SU-DHL-6 (cell line): ENCODE results near the gene GTPBP4.

Experiments used
- H2AFZ ChIP-seq: fragments of 200-600 bp; sonication (generic); 2 replicates; pipeline ENCODE4 v1.6.1; 2014; ENCODE audit warnings: low read depth, mild to moderate bottlenecking, moderate library complexity, mixed read lengths, antibody characterized with exemption, low read length; ENCODE audit not compliant: severe bottlenecking
- H3F3A ChIP-seq: fragments of 200-600 bp; shearing (Covaris generic); 2 replicates; pipeline ENCODE4 v1.6.0; 2016; ENCODE audit warnings: antibody characterized with exemption, mild to moderate bottlenecking; ENCODE audit not compliant: insufficient read depth
- H3K27ac ChIP-seq: fragments of 200-600 bp; sonication (generic); 2 replicates; pipeline ENCODE4 v1.5.1; 2016; ENCODE audit warnings: low read depth, mild to moderate bottlenecking, low read length, moderate library complexity, mixed read lengths
- H3K27me3 ChIP-seq: fragments of 200-600 bp; sonication (generic), shearing (Covaris generic); 2 replicates; pipeline ENCODE4 v1.6.0; 2014; ENCODE audit warnings: mild to moderate bottlenecking, low read length
- H3K36me3 ChIP-seq: fragments of 200-600 bp; sonication (generic); 2 replicates; pipeline ENCODE4 v1.6.1; 2014; ENCODE audit warnings: mild to moderate bottlenecking, low read length, mixed read lengths
- H3K4me2 ChIP-seq: fragments of 300-600, 200-600 bp; shearing (Covaris generic), sonication (generic); 2 replicates; pipeline ENCODE4 v1.6.0; 2014; ENCODE audit warnings: low read length, low read depth, mild to moderate bottlenecking; ENCODE audit not compliant: poor library complexity, severe bottlenecking
- H3K4me3 ChIP-seq: fragments of 200-600 bp; sonication (generic); 2 replicates; pipeline ENCODE4 v1.5.1; 2014; ENCODE audit warnings: antibody characterized with exemption, low read length, mild to moderate bottlenecking, mixed read lengths; ENCODE audit not compliant: insufficient read depth, poor library complexity, severe bottlenecking
- H3K79me2 ChIP-seq: fragments of 200-600 bp; sonication (generic); 2 replicates; pipeline ENCODE4 v1.6.1; 2014; ENCODE audit warnings: mild to moderate bottlenecking, low read length, moderate library complexity; ENCODE audit not compliant: insufficient read depth
- H3K9ac ChIP-seq: fragments of 200-600 bp; sonication (generic); 2 replicates; pipeline ENCODE4 v1.7.0; 2014; ENCODE audit warnings: mild to moderate bottlenecking, low read length
- H3K9me2 ChIP-seq: fragments of 200-600 bp; sonication (generic); replicated peaks from 2 replicates; pipeline ENCODE4 v1.6.1; 2014; ENCODE audit warnings: low read length; ENCODE audit not compliant: insufficient read depth
- H3K9me3 ChIP-seq: fragments of 200-600 bp; sonication (generic); 2 replicates; pipeline ENCODE4 v1.6.1; 2014; ENCODE audit warnings: low read length, mixed read lengths; ENCODE audit not compliant: insufficient read depth
- H4K20me1 ChIP-seq: fragments of 200-600 bp; sonication (generic); 2 replicates; pipeline ENCODE4 v1.6.1; 2014; ENCODE audit warnings: low read depth, mild to moderate bottlenecking, antibody characterized with exemption, low read length, moderate library complexity, mixed read lengths
- EZH2phosphoT487 ChIP-seq: fragments of 200-600 bp; sonication (generic), shearing (Covaris generic); conservative IDR thresholded peaks from 2 replicates; pipeline ENCODE4 v1.6.1; 2018; ENCODE audit warnings: mild to moderate bottlenecking, antibody characterized with exemption, low read length, moderate library complexity, mixed read lengths
- TF ChIP-seq, protein P1 (sequence below): fragments of 200-600 bp; sonication (generic); IDR thresholded peaks from one replicate; pipeline ENCODE4 v1.5.1; 2017; ENCODE audit warnings: antibody characterized with exemption, mild to moderate bottlenecking, low read length, moderate library complexity; ENCODE audit not compliant: insufficient read depth, poor library complexity, severe bottlenecking

The GTPBP4 gene

DNA sequence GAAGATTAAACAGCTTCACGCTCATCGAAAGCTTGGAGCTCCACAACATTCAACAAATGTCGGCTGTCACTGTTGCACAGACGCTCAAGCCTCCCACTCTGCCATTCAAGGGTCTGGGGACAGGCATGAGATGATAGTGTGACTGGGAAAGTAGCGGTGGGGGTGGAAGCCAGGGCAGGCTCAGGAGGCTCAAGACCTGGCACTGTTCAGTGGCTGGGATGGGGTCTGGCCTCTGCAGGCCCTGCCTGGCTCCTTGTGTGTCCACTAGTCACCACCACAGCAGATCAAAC lies 13.5 kb upstream of the GTPBP4 start:
- TF ChIP-seq EZH2phosphoT487 = no peak
- TF ChIP-seq, protein P1, sequence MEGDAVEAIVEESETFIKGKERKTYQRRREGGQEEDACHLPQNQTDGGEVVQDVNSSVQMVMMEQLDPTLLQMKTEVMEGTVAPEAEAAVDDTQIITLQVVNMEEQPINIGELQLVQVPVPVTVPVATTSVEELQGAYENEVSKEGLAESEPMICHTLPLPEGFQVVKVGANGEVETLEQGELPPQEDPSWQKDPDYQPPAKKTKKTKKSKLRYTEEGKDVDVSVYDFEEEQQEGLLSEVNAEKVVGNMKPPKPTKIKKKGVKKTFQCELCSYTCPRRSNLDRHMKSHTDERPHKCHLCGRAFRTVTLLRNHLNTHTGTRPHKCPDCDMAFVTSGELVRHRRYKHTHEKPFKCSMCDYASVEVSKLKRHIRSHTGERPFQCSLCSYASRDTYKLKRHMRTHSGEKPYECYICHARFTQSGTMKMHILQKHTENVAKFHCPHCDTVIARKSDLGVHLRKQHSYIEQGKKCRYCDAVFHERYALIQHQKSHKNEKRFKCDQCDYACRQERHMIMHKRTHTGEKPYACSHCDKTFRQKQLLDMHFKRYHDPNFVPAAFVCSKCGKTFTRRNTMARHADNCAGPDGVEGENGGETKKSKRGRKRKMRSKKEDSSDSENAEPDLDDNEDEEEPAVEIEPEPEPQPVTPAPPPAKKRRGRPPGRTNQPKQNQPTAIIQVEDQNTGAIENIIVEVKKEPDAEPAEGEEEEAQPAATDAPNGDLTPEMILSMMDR = no peak
- peaks cover 8% of the 10 kb centered on the region; the same call in 1 of the 2 replicates for H3K9me3 ChIP-seq

GRCh38 chr10:976316-976715 lies 11.9 kb upstream of the GTPBP4 start:
- no peaks in the 10 kb centered on the region for H3K9me2 ChIP-seq
- H3K4me3 ChIP-seq = no peak overlapping the region
- no peaks in the 10 kb centered on the region for H3K27me3 ChIP-seq
- no peaks in the 10 kb centered on the region for H4K20me1 ChIP-seq
- H2AFZ ChIP-seq = no peak overlapping the region
- no peak overlapping the region for H3K27ac ChIP-seq
- H3F3A ChIP-seq = no peaks in the 10 kb centered on the region
- H3K36me3 ChIP-seq = no peaks in the 10 kb centered on the region
- H3K9ac ChIP-seq = no peak overlapping the region
- peaks cover 23% of the 10 kb centered on the region; the same call in 1 of the 2 replicates for H3K9me3 ChIP-seq
- no peaks in the 10 kb centered on the region for H3K79me2 ChIP-seq
- no peak for TF ChIP-seq EZH2phosphoT487
- TF ChIP-seq, protein P1 = no peak
- no peak overlapping the region for H3K4me2 ChIP-seq

More for the DNA sequence above, 13.5 kb upstream of the GTPBP4 start:
- Histone ChIP-seq H3K36me3 (no peaks in the 10 kb centered on the region), H3K79me2 (no peaks in the 10 kb centered on the region), H3K27ac (no peak overlapping the region), H3K4me3 (no peak overlapping the region), H3K4me2 (no peak overlapping the region), H2AFZ (no peak overlapping the region), H3F3A (no peaks in the 10 kb centered on the region), H4K20me1 (no peaks in the 10 kb centered on the region), H3K9me2 (no peaks in the 10 kb centered on the region), H3K9ac (no peak overlapping the region), H3K27me3 (no peaks in the 10 kb centered on the region)

GRCh38 chr10:978826-979421 lies 9.3 kb upstream of the GTPBP4 start:
- H3K36me3 ChIP-seq = no peaks in the 10 kb centered on the region
- H3K9ac ChIP-seq = no peak overlapping the region
- H3K9me3 ChIP-seq = peaks cover 25% of the 10 kb centered on the region; the same call in 1 of the 2 replicates
- no peak overlapping the region for H3K27ac ChIP-seq
- no peaks in the 10 kb centered on the region for H3F3A ChIP-seq
- no peaks in the 10 kb centered on the region for H3K27me3 ChIP-seq
- H4K20me1 ChIP-seq = no peaks in the 10 kb centered on the region
- H3K4me3 ChIP-seq = no peak overlapping the region
- no peak overlapping the region for H3K4me2 ChIP-seq
- no peak overlapping the region for H2AFZ ChIP-seq
- H3K9me2 ChIP-seq = no peaks in the 10 kb centered on the region
- TF ChIP-seq, protein P1 = no peak
- no peak for TF ChIP-seq EZH2phosphoT487
- no peaks in the 10 kb centered on the region for H3K79me2 ChIP-seq
